Myocyte (in vitro differentiated cells): ENCODE results near the gene IGFBP5. TPM values are rescaled to one million over a fixed set of nuclear protein-coding genes. Genes with fewer than 3 reads are reported as not detected.

Experiments
- DNase-seq: peaks from one replicate; pipeline ENCODE4 v3.0.0-alpha.2; 2012; ENCODE audit warnings: low read depth
- polyA plus RNA-seq: library from polyadenylated mRNA; unstranded; fragments of >200 nt; gene quantifications from one replicate; pipeline ENCODE4 v1.2.1, GENCODE V29; 2012; ENCODE audit warnings: missing spikeins
- total RNA-seq: library from RNA; depleted of rRNA; stranded (reverse); fragments of >200 nt; gene quantifications from 2 replicates; pipeline ENCODE4 v1.2.3, GENCODE V29; 2014

Gene IGFBP5
- 15.8 and 23.5 TPM in 2 replicates for total RNA-seq
- polyA plus RNA-seq = 905 TPM

GRCh38 chr2:216695401-216695821 is at the start of gene IGFBP5:
Gene IGFBP5 (minus strand): TSS chr2:216695549. CDS start chr2:216694775, 774 bp downstream.
- DNase-seq = peak; percentile 91

GRCh38 chr2:216743781-216744180 is 48.4 kb upstream of the IGFBP5 start:
- no peak for DNase-seq

- no peak for DNase-seq
These were observed 47.1 kb upstream of the IGFBP5 start for GRCh38 chr2:216742411-216742810.

- DNase-seq = no peak
These were observed 45.9 kb upstream of the IGFBP5 start for GRCh38 chr2:216741223-216741593.

GRCh38 chr2:216740557-216741222 is 45.3 kb upstream of the IGFBP5 start:
- no peak for DNase-seq

GRCh38 chr2:216739035-216739434 is 43.7 kb upstream of the IGFBP5 start:
- DNase-seq = peak; percentile 29

- DNase-seq = no peak
These were observed 42.3 kb upstream of the IGFBP5 start for GRCh38 chr2:216737676-216738075.

GRCh38 chr2:216736326-216736725 is 41.0 kb upstream of the IGFBP5 start:
- DNase-seq = peak; percentile 40

GRCh38 chr2:216735668-216736067 is 40.3 kb upstream of the IGFBP5 start:
- DNase-seq = no peak

- DNase-seq = peak; percentile 45
These were observed 39.7 kb upstream of the IGFBP5 start for GRCh38 chr2:216735086-216735485.

- no peak for DNase-seq
These were observed 37.7 kb upstream of the IGFBP5 start for GRCh38 chr2:216733046-216733445.

- DNase-seq = no peak
These were observed 37.0 kb upstream of the IGFBP5 start for GRCh38 chr2:216732334-216732733.

GRCh38 chr2:216731465-216731864 is 36.1 kb upstream of the IGFBP5 start:
- no peak for DNase-seq

- no peak for DNase-seq
These were observed 35.5 kb upstream of the IGFBP5 start for GRCh38 chr2:216730871-216731270.

- DNase-seq = no peak
These were observed 32.2 kb upstream of the IGFBP5 start for GRCh38 chr2:216727346-216728122.

GRCh38 chr2:216724190-216724589 is 28.8 kb upstream of the IGFBP5 start:
- DNase-seq = no peak

GRCh38 chr2:216721141-216721540 is 25.8 kb upstream of the IGFBP5 start:
- DNase-seq = peak; percentile 24

- no peak for DNase-seq
These were observed 25.4 kb upstream of the IGFBP5 start for GRCh38 chr2:216720722-216721121.

- no peak for DNase-seq
These were observed 22.7 kb upstream of the IGFBP5 start for GRCh38 chr2:216717907-216718615.

GRCh38 chr2:216717491-216717901 is 22.1 kb upstream of the IGFBP5 start:
- DNase-seq = no peak

GRCh38 chr2:216716109-216716508 is 20.8 kb upstream of the IGFBP5 start:
- DNase-seq = no peak

- DNase-seq = no peak
These were observed 20.1 kb upstream of the IGFBP5 start for GRCh38 chr2:216715402-216715974.
